PC-3 (cell line): ENCODE data around the gene KDM4B.

Experiments used
- CTCF ChIP-seq: fragments of 300-600 bp; sonication (generic); conservative IDR thresholded peaks from 2 replicates; pipeline ENCODE4 v1.5.1; 2017; ENCODE audit warnings: antibody characterized with exemption, low read depth, mild to moderate bottlenecking, low read length
- EZH2 ChIP-seq: fragments of 300-600 bp; sonication (generic); IDR thresholded peaks from one replicate; pipeline ENCODE4 v1.6.1; 2017; ENCODE audit warnings: antibody characterized with exemption, mild to moderate bottlenecking, low read length; ENCODE audit not compliant: unreplicated experiment
- EZH2phosphoT487 ChIP-seq: fragments of 300-600 bp; sonication (generic); IDR thresholded peaks from 2 replicates; pipeline ENCODE4 v1.6.1; 2018; ENCODE audit warnings: mild to moderate bottlenecking, antibody characterized with exemption, low read length, borderline replicate concordance

- no peak for TF ChIP-seq EZH2
- TF ChIP-seq CTCF, result peak; percentile 97
- no peak for TF ChIP-seq EZH2phosphoT487
Measured at GRCh38 chr19:5001615-5002014, 32.7 kb downstream of the KDM4B start.
